HG02981 (cell line): Measurements from ENCODE around the gene FGF12.
A peak's percentile ranks its signal among the peaks of the same experiment; 100 is the strongest.
"Not testable (repeated sequence)": the region's sequence is repeated elsewhere in the genome, so short reads cannot be mapped to it uniquely, and the experiment has no call there.

Experiments used
- ATAC-seq: cut with Tn5 transposase; IDR thresholded peaks from one replicate; pipeline ENCODE4 v1.9.1; 2021; ENCODE audit warnings: mild to moderate bottlenecking, moderate library complexity; ENCODE audit not compliant: unreplicated experiment

Gene FGF12

DNA sequence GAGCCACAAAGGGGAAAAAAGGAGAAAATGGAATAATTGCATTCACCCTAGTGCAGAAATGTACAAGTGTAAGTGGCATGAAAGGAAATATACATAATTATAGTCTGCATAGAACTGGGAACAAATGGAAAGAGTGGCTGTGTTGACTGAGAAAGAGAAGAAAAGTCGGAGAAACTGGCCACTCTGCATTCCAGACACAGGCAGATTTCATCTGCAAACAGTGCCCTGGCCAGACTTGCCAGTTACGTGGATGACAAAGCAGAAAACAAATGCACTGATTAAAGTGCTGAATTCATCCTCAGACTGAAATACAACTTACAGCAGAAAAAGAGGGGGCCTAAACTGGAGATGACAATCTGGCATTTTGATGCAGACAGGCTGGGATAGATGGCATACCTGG lies 129.8 kb downstream of the FGF12 start:
- ATAC-seq: no peak

DNA sequence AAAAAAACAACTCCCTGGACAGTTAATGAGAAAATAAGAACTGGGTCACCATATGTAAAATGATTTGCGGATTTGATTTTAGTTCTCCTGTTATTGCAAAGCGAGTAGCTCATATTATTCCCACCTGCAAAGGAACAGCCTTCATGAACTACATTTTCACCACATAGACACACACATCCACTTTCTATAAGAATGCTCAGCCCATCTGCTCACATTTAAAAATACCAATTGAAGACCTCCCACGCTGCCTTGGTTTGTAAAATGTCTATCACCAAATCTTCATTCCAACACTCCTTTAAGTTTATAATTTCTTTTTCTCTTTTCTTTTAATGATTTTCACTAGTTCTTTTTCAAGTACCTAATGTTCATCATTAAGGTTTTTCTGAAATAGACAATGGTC lies 148.6 kb downstream of the FGF12 start:
- no peak for ATAC-seq

DNA sequence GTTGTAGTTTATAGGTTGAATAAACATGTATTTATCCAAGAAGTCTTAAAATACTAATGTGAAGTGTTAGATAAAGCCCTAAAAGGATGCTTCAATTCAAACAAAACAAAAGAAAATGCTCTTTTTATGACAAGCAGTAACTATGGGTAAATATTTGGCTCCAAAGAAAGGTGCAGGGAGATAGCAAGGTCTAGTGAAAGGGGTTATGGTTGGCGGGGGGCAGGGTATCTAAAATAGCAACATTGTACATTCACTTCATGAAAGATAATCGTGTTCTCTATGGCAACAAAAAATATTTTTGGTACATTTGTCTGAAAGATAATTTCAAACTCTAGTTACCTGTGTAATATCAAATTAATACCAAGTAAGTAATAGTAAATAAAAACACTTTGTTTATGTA lies 149.5 kb downstream of the FGF12 start:
- no peak for ATAC-seq

DNA sequence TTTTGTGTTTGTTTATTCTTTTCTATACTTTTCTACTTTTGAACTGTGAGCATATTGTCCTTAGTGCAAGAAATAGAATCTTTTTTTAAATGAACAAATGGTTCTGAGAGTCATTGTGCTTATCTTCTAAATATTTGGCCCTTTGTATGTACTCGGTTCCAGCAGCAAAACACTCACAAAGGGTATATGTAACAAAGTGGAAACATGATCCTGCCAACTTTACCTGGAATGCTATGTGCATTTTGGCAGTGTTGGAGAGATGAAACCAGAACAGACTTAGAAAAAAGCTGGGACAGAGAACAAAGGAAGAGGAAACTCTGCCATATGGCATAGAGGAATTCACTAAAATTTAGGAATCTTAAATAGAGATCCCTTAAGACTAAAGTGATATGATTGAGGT lies 150.1 kb downstream of the FGF12 start:
- ATAC-seq: no peak

DNA sequence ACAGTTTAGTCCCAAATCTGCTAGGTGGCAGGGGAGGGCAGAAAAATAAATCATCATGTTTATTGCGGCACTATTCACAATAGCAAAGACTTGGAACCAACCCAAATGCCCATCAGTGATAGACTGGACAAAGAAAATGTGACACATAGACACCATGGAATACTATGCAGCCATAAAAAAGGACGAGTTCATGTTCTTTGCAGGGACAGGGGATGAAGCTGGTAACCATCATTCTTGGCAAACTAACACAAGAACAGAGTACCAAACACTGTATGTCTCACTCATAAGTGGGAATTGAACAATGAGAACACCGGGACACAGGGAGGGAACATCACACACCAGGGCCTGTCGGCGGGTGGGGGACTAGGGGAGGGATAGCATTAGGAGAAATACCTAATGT lies 150.6 kb downstream of the FGF12 start:
- not testable (repeated sequence) for ATAC-seq

DNA sequence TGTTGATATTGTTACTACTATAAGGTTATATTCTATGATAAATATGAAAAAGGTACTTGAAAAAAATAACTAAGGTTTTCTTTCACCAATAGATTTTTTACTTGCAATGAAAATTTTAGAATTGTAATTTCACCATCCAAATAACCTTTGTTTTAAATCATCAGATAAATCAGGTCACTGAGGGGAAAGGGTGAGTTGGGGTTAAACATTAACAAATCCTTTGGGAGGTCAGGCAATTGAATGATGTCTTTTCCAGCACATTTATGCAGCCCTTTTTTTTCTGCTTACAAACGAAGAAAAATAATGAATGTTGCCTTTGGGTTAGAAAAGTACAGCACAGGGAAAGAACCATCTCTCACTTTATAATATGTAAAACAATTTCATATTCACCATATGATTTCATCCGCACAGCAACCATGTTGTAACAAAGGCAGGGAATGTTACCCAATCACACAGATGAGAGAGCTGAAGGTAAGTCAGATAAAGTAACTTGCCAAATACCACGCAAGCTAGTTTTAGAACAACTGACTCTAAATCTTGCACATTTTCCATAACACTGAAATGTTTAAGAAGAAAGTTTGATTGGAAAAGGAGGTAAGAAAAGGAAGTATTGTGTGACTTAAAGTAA lies 151.3 kb downstream of the FGF12 start:
- ATAC-seq: no peak

DNA sequence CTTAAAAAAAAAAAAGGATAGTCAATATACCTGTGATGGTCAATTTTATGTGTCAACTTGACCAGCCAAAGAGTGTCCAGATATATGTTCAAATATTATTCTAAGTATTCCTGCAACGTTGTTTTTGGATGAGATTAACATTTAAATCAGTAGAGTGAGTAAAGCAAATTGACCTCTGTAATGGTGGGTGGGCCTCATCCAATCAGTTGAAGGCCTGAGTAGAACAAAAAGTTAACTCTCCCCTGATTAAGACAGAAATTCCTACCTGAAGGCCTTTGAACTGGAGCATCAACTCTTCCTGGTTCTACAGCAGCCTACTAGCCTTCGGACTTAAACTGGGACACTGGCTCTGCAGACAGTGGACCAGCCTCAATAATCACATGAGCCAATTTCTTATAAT lies 154.1 kb downstream of the FGF12 start:
- ATAC-seq: no peak

DNA sequence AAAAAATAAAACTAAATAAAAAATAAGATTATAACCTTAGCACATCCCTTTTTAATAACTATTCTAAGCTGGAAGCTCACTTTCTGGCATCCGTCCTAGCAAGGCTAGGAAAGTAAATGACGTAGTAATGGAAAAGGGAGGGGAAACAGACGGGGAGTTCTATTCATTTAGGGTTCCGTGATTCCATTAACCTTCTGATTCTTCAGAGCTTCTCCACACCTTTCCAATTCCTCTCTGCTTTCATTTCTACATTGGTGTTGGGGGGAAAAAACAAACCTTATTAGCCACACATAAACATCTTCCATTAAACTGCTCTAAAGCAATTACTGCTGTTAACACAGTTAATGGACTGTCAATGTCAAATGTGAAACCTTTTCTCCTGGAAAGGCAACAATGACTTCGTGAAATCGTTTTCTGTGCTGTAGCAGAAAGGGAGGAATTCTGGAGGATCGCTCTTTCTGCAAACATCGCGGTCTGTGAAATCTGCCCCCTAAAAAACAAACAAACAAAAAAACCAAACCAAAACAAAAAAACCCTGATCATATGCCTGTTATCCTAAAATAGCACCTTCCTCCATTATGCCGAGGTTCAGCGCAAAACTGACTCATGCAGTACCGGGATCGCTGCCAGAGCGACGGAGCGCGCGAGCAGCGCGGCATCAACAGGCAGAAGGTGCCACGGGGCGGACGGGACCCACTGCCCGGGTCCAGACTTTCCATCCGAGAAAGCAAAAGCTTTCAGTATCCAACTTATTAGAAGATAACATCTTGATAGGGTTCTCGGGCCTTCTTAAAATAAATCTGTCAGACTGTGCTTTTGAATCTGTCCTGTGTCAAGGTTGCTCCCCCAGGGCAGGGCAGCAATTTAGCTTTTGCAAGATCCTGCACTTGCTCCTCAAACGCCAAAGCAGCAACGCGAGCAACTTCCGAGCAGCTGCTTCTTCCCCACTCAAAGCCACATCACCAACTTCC lies 156.2 kb downstream of the FGF12 start:
- ATAC-seq: no peak

DNA sequence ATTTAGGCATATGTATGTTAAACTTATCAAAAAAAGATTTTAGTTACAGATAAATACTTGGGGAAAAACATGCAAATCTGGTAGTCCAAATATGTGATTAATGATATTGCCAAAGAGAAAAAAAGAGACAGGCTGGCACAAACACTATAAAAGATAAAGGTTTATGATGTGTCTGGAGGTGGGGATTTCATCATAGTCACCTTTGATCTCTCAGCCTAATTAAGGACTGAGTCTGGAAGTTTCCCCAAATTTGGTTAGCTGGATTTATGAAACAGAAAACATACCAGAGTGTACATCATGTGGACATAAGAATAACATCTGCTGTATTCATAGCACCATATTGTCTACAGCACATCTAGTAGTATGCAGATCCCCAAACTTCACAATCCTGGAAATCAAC lies 157.0 kb downstream of the FGF12 start:
- ATAC-seq: no peak

DNA sequence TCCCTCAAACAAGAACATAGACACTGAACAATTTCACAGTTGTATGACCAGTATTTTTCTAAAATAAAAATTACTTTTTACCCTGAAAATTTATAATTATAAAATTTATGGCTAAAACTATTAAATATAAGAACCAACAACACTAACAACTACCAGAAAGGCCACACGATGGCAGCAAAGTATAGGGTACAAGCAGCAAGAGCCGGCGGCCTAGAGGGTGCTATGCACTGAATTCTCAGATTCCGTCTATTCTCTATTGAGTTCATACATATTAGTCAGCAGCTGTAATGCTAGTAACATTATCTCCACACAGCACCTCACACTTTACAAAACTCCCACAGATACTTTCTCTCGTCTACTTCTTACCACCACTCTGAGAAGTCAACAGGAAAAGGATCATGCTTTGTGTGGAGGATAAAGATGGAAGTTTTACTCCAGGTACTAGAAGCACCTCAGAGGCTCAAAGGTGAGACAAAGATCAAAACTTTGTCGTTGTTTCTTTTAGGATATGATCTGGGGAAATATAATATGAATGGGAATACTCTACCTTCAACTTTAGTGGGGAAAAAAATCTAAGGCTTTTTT lies 160.5 kb downstream of the FGF12 start:
- ATAC-seq: peak; percentile 88

DNA sequence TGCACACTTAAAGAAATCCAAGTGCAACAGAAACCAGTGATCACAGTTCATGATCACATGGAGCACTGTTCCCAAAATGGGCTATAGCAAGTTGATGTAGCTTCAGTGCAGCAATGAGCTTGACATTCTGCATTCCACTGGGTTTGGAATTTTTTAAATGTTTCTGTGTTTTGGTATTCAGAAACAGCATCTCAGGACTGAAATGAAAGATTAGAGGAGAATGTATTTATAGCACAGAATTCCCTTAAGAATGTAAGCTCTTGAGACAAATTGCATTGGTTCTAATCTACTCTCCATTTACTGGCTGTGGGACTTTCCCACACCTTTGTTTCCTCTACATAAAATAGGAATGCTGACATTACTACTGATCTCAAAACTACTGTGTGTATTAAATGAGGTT lies 162.7 kb downstream of the FGF12 start:
- no peak for ATAC-seq

DNA sequence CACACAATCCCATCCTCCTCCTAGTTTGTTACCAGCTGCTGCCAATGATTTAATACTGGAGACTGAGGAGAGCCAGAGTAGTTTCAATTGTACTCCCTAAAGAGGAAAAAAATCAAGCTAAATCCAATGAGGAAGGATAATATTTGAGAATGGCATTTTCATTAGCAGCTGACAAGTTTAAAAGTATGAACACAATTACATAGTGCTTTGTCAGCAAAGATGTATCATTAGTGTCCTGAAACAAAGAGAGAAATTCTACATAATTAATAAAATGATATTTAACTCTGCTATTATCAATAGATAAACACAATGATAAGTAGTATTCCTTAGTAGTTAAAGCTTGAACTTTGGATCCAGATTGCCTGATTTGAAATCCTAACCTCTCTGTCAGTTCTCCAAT lies 163.9 kb downstream of the FGF12 start:
- no peak for ATAC-seq

DNA sequence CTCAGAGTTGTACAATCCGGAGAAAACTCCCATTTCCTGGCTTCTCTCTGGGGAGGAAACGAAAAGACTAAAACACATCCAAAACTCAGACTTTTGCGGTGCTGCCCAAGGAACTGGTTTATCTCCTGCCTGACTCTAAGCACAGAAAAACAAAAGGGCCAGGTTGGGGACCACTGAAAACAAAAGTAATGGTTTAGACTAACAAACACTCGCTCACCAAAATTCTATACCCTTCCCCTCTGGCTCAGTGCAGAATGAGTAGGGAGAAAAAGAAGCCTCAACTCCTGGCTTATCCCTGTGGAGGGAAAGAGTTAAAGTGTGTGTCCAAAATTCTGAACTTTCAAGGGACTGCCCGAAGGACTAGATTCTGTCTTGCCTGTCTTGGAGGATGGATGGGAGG lies 173.6 kb downstream of the FGF12 start:
- no peak for ATAC-seq

DNA sequence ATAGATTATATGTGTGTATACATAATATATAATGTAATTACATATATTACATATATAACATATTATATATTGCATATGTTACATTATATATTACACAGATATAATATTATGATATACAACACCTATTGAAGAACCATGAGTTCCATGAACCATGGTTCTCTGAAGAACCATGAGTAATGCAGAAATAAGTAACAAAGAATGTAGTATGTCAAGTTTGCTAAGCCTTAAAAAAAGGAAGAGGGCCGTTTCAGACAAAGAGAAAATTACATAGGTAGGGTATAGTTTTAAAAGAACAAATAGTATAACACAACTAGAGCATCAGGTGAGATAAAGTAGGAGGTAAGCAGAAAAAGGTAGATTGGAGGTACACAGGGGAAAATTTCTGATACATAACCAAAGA lies 177.0 kb downstream of the FGF12 start:
- ATAC-seq: no peak

DNA sequence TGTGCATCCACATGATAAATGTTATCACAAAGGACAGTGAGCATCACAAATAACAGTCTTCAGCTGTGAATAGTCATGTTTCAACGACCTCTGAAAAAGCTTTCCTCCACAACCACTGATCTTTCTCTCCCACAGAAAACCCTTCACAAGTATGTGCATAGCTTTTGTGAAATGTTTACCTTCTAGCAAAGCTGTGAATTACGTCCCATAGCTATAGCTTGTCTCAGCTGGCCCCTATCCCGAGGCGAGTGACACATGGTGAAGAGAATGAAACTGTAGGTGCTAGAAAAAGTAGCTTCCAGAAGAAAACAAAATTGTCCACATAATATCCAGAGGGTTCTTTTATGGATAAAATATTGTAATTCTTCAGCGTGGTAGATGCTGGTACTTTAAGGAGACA lies 182.0 kb downstream of the FGF12 start:
- no peak for ATAC-seq

DNA sequence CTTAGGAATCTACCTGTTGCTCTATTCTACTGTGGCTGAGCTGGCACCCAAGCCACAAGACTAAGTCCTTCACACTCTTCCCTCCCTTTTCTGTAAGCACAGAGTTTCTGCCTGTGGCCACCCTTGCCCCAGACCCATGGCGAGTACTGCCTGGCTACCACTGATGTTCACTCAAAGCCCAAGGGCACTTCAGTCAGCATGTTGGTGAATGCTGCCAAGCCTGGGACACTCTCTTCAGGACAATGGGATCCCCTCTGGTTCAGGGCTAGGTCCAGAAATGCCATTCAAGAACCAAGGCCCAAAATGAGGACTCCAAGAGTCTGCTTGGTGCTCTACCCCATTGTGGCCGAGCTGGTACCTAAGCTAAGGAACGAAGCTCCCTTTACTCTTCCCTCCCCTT lies 184.2 kb downstream of the FGF12 start:
- ATAC-seq: no peak

DNA sequence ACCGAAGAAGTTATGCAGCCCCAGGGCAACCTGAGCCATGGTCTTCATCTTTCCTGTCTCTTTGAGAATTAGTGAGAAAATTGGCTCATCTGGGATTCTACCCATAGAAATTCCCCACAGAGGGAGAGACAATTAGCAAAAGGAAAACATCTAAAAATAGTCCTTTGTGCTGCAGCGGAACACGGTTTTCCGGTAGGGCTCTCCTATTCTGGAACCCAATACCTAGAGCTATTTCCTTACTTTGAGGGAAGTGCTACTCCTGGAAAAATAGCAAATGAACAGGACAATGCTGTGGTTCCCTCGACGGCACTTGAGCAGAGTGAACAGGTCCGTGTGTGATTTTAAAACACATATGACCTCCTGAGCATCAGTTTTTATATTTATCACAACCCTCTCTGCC lies 210.5 kb downstream of the FGF12 start:
- ATAC-seq: no peak

DNA sequence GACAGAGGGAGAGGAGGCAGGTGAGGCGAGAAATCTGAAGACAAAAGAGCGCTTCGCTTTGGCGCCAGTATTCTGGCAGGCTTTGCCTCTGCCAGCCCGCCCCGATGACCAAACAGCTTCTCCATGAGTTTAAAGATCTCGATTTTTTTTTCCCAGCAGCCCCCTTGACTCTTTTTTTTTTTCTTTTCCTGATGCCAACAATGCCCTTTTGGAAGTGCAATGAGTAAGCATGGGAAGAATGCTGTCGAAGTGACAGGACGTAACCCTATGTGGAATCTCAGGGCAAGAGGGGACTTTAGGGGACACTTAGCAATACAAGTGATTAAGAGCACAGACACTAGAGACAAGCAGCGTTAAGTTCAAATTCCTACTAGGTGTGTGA lies 211.7 kb downstream of the FGF12 start:
- ATAC-seq: no peak

DNA sequence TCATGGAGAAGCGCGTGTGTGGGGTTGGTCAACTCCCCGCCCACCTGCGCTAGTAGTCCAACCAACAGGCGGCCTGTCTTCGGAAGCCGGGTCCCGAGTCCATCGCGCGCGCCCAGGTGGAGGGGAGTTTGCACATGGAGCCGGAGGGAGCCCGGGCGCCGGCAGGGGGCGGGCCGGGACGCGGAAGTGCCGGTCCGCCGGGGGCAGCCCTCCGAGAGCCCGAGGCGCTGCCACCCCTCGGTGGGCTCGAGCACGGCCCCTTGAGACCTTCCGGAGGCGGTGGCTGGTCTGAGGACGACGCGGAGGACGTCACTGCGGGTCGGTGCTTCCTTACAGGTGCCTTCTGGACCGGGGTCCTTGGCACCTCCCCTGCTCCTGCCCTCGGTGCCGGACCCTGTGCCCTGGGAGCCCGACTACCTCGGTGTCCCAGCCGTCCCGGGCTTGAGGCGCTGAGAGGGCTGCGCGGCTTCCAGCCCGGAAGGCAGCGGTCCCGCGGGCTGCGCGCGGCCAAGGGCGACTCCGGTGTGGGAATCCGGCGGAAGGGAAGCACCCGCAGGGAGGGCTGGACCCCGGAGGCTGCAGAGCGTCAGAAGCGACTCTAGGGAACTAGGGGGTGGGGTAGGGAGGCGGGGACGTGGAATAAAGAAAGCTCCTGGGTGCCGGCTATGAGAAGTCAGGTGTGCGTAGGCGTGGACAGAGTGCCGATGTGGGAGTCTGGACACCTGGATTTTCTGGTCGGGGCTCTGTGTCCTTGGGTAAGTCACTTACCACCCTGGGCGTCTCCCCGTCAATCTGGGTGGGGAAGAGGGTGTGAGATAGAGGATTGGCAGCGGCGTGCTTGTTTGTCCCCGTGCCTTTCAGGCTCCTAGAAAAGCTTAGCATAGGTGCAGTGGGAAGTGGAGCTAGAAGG lies 212.3 kb downstream of the FGF12 start:
- no peak for ATAC-seq

DNA sequence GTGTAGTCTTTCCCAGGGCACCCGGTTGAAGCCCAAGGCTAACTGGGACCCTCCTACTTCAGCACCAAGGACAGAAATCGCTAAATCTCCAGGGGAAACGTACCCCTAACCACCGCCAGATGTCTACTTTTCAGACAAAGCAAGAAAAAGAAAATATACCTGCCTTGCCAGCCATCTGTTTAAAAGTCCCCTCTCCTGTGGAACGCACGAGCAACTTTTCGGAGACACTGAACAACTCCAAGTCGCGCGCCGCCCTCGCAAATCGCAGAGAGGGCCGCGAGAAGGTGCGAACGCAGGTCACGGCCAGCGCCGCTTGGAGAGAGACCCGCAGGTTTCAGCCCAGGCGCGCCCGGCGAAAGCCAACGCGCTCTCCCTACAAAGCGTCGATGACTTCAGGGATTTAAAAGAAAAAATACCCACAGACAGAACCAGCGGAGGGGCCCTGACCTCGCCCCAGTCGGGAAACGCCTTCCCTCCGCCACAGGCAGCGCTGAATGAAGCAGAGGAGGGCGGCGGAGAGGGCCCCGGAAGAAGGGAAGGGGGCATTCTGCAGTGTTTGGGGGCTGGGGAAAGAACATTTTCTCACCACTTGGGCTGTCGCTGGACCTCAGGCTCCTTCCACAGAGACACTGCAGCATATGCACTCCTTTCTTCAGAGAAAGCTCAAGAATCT lies 213.1 kb downstream of the FGF12 start:
- no peak for ATAC-seq

DNA sequence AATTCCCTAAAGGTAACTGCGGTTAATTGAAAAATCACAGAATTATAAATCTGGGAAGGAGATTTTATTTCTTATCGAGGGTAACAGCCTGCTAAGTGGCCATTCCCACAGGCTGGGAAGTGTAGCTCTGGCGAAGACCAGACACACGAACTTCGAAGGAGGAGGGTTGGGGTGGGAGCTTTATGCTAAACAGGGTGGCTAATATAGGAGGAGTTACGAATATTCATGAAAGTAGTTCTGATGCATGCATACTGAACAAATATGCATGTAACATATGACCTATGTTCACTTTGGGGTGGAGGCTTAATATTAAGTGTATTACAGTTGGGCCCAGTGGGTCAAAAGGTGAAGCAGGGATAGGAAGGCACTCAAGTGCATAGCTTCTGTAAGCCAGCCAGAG lies 221.6 kb downstream of the FGF12 start:
- no peak for ATAC-seq
